OCI-LY1 (cell line): Measurements from ENCODE around the gene NSD1.

Source experiments
- H2AFZ ChIP-seq: fragments of 200-600 bp; sonication (generic), shearing (Covaris generic); 2 replicates; pipeline ENCODE4 v1.6.0; 2014; ENCODE audit warnings: antibody characterized with exemption, mild to moderate bottlenecking, low read length
- H3F3A ChIP-seq: fragments of 200-600 bp; sonication (generic), shearing (Covaris generic); 2 replicates; pipeline ENCODE4 v1.6.0; 2014; ENCODE audit warnings: mild to moderate bottlenecking, antibody characterized with exemption, low read length, moderate library complexity; ENCODE audit not compliant: insufficient read depth
- H3K27ac ChIP-seq: fragments of 200-600 bp; sonication (generic); 2 replicates; pipeline ENCODE4 v1.5.1; 2014; ENCODE audit warnings: low read length, mixed run types, mild to moderate bottlenecking, low read depth; ENCODE audit not compliant: poor library complexity, severe bottlenecking
- H3K27me3 ChIP-seq: fragments of 200-600 bp; sonication (generic); 2 replicates; pipeline ENCODE4 v1.6.0; 2014; ENCODE audit warnings: antibody characterized with exemption, mild to moderate bottlenecking, low read length, moderate library complexity; ENCODE audit not compliant: insufficient read depth
- H3K36me3 ChIP-seq: fragments of 200-600 bp; sonication (generic); 2 replicates; pipeline ENCODE4 v1.6.1; 2014; ENCODE audit warnings: mild to moderate bottlenecking, antibody characterized with exemption, low read length, moderate library complexity, mixed read lengths; ENCODE audit not compliant: insufficient read depth
- H3K4me1 ChIP-seq: fragments of 200-600 bp; sonication (generic); 2 replicates; pipeline ENCODE4 v1.5.1; 2014; ENCODE audit warnings: mild to moderate bottlenecking, low read length, moderate library complexity; ENCODE audit not compliant: insufficient read depth, severe bottlenecking
- H3K4me2 ChIP-seq: fragments of 200-600 bp; sonication (generic), shearing (Covaris generic); 2 replicates; pipeline ENCODE4 v1.6.1; 2014; ENCODE audit warnings: low read length
- H3K4me3 ChIP-seq: fragments of 200-600 bp; sonication (generic); 2 replicates; pipeline ENCODE4 v1.5.1; 2014; ENCODE audit warnings: low read length, low read depth, mild to moderate bottlenecking, mixed read lengths; ENCODE audit not compliant: poor library complexity, severe bottlenecking
- H3K79me2 ChIP-seq: fragments of 200-600 bp; shearing (Covaris generic); 2 replicates; pipeline ENCODE4 v1.6.1; 2016; ENCODE audit warnings: mixed run types, low read length, mixed read lengths; ENCODE audit not compliant: insufficient read depth
- H3K9ac ChIP-seq: fragments of 200-600 bp; sonication (generic), shearing (Covaris generic); 2 replicates; pipeline ENCODE4 v1.6.1; 2014; ENCODE audit warnings: mild to moderate bottlenecking, low read length, mixed read lengths
- H3K9me2 ChIP-seq: fragments of 200-600 bp; sonication (generic), shearing (Covaris generic); 2 replicates; pipeline ENCODE4 v1.6.1; 2014; ENCODE audit warnings: low read depth, mild to moderate bottlenecking, low read length, mixed read lengths
- H3K9me3 ChIP-seq: fragments of 200-600 bp; shearing (Covaris generic); 2 replicates; pipeline ENCODE4 v1.6.1; 2014; ENCODE audit warnings: low read length, mixed read lengths
- H4K20me1 ChIP-seq: fragments of 200-600 bp; sonication (generic), shearing (Covaris generic); 2 replicates; pipeline ENCODE4 v1.6.0; 2016; ENCODE audit warnings: mild to moderate bottlenecking, low read length; ENCODE audit not compliant: insufficient read depth
- EZH2 ChIP-seq: fragments of 200-600 bp; sonication (generic), shearing (Covaris generic); IDR thresholded peaks from 2 replicates; pipeline ENCODE4 v1.8.0; 2017; ENCODE audit warnings: borderline replicate concordance, mixed run types, mild to moderate bottlenecking, antibody characterized with exemption, low read length, moderate library complexity, mixed read lengths
- TF ChIP-seq, protein P1 (sequence below): fragments of 200-600 bp; sonication (generic), shearing (Covaris generic); IDR thresholded peaks from 2 replicates; pipeline ENCODE4 v1.5.1; 2017; ENCODE audit warnings: mild to moderate bottlenecking, antibody characterized with exemption, low read length, moderate library complexity, mixed read lengths

Gene NSD1

DNA sequence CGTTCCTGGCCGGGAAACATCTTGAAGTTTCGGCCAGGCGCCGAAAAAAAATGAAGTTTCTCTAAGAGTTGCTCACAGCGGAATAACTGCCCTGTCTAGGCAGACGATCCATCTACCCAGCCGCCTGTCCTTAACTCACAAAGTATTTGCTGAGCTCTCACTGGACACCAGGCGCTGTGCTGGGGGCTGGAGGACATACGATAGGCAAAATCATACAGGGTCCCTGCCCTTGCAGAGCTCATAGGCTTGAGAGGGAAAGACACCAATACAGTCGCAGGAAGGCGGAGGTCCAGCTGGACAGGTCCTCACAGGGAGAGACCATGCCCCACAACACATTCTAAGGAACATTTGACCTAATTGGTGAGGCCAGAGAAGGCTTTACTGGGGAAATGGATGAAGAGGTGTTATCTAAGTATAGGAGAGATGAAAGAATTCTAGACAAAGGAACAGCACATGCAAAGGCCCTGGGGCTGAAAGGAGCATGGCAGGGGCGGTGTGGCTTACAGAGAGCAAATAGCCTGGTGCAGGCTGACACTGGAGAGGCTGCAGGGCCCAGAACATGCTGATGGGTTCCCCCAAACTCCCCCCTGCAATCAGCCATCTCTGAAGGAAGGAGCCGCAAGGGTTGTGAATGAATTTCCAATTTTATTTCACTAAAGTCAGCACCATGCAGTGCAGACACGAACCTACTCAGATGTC lies 180.1 kb downstream of the NSD1 start:
- H3K4me1 ChIP-seq, result peaks cover 33% of the 10 kb centered on the region
- no peak overlapping the region for H3K9ac ChIP-seq
- H3K9me2 ChIP-seq, result no peaks in the 10 kb centered on the region
- H3K4me2 ChIP-seq, result no peak overlapping the region
- no peaks in the 10 kb centered on the region for H3F3A ChIP-seq
- no peak overlapping the region for H2AFZ ChIP-seq
- no peak overlapping the region for H3K4me3 ChIP-seq
- H3K79me2 ChIP-seq, result no peaks in the 10 kb centered on the region
- no peak overlapping the region for H3K27ac ChIP-seq
- peaks cover 8% of the 10 kb centered on the region; the same call in 1 of the 2 replicates for H3K36me3 ChIP-seq
- H4K20me1 ChIP-seq, result no peaks in the 10 kb centered on the region
- no peaks in the 10 kb centered on the region for H3K27me3 ChIP-seq
- no peaks in the 10 kb centered on the region for H3K9me3 ChIP-seq
- TF ChIP-seq EZH2, result no peak
- TF ChIP-seq, protein P1, sequence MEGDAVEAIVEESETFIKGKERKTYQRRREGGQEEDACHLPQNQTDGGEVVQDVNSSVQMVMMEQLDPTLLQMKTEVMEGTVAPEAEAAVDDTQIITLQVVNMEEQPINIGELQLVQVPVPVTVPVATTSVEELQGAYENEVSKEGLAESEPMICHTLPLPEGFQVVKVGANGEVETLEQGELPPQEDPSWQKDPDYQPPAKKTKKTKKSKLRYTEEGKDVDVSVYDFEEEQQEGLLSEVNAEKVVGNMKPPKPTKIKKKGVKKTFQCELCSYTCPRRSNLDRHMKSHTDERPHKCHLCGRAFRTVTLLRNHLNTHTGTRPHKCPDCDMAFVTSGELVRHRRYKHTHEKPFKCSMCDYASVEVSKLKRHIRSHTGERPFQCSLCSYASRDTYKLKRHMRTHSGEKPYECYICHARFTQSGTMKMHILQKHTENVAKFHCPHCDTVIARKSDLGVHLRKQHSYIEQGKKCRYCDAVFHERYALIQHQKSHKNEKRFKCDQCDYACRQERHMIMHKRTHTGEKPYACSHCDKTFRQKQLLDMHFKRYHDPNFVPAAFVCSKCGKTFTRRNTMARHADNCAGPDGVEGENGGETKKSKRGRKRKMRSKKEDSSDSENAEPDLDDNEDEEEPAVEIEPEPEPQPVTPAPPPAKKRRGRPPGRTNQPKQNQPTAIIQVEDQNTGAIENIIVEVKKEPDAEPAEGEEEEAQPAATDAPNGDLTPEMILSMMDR, result no peak

DNA sequence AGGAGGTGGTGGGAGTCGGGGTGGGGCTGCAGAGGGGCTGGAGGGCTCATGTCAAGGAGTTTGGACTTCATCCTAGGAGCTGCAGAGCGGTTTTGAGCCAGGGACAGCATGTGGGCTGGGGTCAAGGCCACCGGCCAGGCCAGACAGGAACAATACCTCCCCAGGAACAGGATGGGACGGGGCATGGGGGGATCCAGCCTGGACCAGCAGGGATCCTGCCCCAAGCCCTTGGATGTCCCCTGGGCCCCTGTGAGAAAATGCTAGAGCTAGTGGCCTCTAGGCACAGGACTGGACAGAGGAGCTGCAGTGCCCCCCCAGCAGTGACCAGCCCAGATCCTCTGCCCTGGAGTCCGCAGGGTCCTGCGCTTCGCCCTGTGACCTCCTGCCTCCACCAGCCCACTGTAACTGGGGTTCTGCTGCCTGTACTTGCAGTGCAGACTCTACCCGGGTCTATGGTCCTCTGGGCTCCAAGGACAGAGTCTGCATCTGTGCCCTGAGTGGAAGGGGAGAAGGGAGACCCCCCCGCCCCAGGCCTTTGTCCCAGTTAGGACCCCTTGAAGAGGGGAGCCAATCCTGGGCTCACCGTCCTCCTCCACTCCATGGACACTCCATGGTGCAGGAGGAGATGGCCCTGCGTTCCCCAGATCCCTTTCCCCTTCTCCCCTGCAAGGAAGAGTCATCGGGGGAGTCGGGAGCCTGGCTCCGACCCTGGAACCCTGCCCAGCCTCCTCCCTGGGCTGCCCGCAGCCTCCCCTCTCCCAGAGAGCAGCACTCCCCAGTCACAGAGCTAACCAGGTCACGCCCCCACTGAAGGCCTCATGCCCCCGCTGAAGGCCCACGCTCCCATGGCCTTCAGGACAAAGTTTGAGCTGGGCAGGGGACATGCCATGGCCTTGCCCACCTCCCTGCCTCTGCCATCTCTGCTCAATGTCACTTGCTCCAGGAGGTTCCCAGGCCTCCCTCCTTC lies 181.1 kb downstream of the NSD1 start:
- TF ChIP-seq, protein P1, result no peak
- TF ChIP-seq EZH2, result no peak
- Histone ChIP-seq H3K27ac (no peak overlapping the region), H3K27me3 (no peaks in the 10 kb centered on the region), H4K20me1 (no peaks in the 10 kb centered on the region), H3K4me2 (no peak overlapping the region), H3K4me3 (no peak overlapping the region), H3K9me3 (peaks cover 6% of the 10 kb centered on the region), H3K9ac (no peak overlapping the region), H3K79me2 (no peaks in the 10 kb centered on the region), H3K36me3 (peaks cover 2% of the 10 kb centered on the region; the same call in 1 of the 2 replicates), H3K4me1 (peaks cover 23% of the 10 kb centered on the region), H3F3A (no peaks in the 10 kb centered on the region), H2AFZ (no peak overlapping the region), H3K9me2 (no peaks in the 10 kb centered on the region)

DNA sequence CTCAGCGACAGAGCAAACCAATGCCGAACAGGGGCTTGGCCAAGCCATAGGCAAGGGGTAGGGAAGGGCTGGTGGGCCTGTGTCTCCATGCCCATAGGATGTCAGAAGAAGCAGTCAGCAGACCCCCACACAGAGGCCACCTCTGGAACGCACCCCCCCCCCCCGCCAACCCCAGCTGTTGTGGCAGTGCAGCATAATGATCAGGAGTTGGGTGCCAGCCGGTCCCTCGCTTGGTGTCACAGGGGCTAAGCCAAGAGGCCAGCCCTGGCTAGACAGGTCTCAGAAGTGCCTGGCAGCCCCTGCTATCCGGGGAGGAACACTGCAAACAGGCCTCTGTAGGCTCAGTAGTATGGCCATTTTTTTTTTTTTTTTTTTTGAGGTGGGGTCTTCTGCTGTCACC lies 181.8 kb downstream of the NSD1 start:
- no peak overlapping the region for H3K9ac ChIP-seq
- H3K27ac ChIP-seq, result no peak overlapping the region
- H3K9me3 ChIP-seq, result peaks cover 10% of the 10 kb centered on the region
- H3K36me3 ChIP-seq, result peaks cover 10% of the 10 kb centered on the region
- H3K79me2 ChIP-seq, result no peaks in the 10 kb centered on the region
- no peaks in the 10 kb centered on the region for H3F3A ChIP-seq
- no peak overlapping the region for H3K4me2 ChIP-seq
- H3K27me3 ChIP-seq, result no peaks in the 10 kb centered on the region
- TF ChIP-seq EZH2, result no peak
- TF ChIP-seq, protein P1, result no peak
- no peak overlapping the region for H3K4me3 ChIP-seq
- no peaks in the 10 kb centered on the region for H4K20me1 ChIP-seq
- peaks cover 16% of the 10 kb centered on the region for H3K4me1 ChIP-seq
- no peak overlapping the region for H2AFZ ChIP-seq
- H3K9me2 ChIP-seq, result no peaks in the 10 kb centered on the region
